GM18520 (cell line): ENCODE measurements around the gene ZP2.
"Not testable (repeated sequence)": the region's sequence is repeated elsewhere in the genome, so short reads cannot be mapped to it uniquely, and the experiment has no call there.

Source experiments
- ATAC-seq: cut with Tn5 transposase; IDR thresholded peaks from one replicate; pipeline ENCODE4 v1.9.1; 2021; ENCODE audit not compliant: unreplicated experiment

The ZP2 gene

GRCh38 chr16:21211486-21211885 lies at the start of gene ZP2:
ZP2 (minus strand) TSS chr16:21211574; CDS start chr16:21211547, 27 bp downstream.
- no peak for ATAC-seq

- no peak for ATAC-seq
These were observed 45.9 kb upstream of the ZP2 start for GRCh38 chr16:21257284-21257683.

GRCh38 chr16:21256636-21257035 lies 45.3 kb upstream of the ZP2 start:
- ATAC-seq = no peak

- ATAC-seq = no peak
These were observed 42.1 kb upstream of the ZP2 start for GRCh38 chr16:21253470-21253869.

- ATAC-seq = no peak
These were observed 38.9 kb upstream of the ZP2 start for GRCh38 chr16:21250072-21250923.

- ATAC-seq = not testable (repeated sequence)
These were observed 36.8 kb upstream of the ZP2 start for GRCh38 chr16:21248179-21248578.

- ATAC-seq = no peak
These were observed 33.3 kb upstream of the ZP2 start for GRCh38 chr16:21244518-21245215.

- ATAC-seq = no peak
These were observed 31.4 kb upstream of the ZP2 start for GRCh38 chr16:21242756-21243155.

- no peak for ATAC-seq
These were observed 28.3 kb upstream of the ZP2 start for GRCh38 chr16:21239646-21240045.

- ATAC-seq = no peak
These were observed 25.5 kb upstream of the ZP2 start for GRCh38 chr16:21236831-21237230.

GRCh38 chr16:21235199-21235585 lies 23.8 kb upstream of the ZP2 start:
- no peak for ATAC-seq

- no peak for ATAC-seq
These were observed 22.3 kb upstream of the ZP2 start, which contains the start of gene ANKS4B for GRCh38 chr16:21233521-21234150. ANKS4B (plus strand) TSS chr16:21233699; CDS start chr16:21233738, 39 bp downstream.

- ATAC-seq = no peak
These were observed 21.7 kb upstream of the ZP2 start for GRCh38 chr16:21233045-21233520.

- no peak for ATAC-seq
These were observed 17.0 kb upstream of the ZP2 start for GRCh38 chr16:21228361-21228872.

GRCh38 chr16:21227866-21228265 lies 16.5 kb upstream of the ZP2 start:
- no peak for ATAC-seq

GRCh38 chr16:21226749-21227148 lies 15.4 kb upstream of the ZP2 start:
- ATAC-seq = no peak

GRCh38 chr16:21224800-21225199 lies 13.4 kb upstream of the ZP2 start:
- ATAC-seq = no peak

GRCh38 chr16:21223787-21224186 lies 12.4 kb upstream of the ZP2 start:
- ATAC-seq = no peak

GRCh38 chr16:21222495-21223337 lies 11.3 kb upstream of the ZP2 start:
- no peak for ATAC-seq

- ATAC-seq = no peak
These were observed 8.2 kb upstream of the ZP2 start for GRCh38 chr16:21219551-21219950.
